Measurements from ENCODE around the gene CSNK1G2. TPM values are rescaled to one million over a fixed set of nuclear protein-coding genes. Genes with fewer than 3 reads are reported as not detected.
A peak's percentile ranks its signal among the peaks of the same experiment; 100 is the strongest.

Gene CSNK1G2
- total RNA-seq, 1 donor from 2014 or later, result 58.4 TPM

DNA sequence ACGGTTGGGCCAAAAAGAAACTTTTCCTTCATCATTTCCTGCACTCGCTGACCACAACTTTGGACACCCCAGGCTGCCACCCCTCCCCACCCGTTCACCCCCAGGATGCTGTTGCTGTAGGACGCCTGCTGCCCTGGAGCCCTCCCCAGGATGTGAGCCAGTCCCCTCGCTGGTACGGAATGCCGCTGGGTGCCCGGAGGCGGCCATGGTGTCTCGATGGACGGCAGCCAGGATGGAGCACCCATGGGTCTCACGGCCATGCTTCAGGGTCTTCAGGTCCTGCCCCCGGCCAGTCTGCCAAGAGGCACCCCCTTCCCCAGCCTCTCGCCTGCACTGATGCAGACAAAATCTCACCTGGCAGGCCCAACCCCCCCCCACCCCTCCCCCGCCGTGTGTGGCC is 15.4 kb upstream of the CSNK1G2 start:
- FAIRE-seq (no peak), DNase-seq (ENCODE audit: low read depth) (no peak)
- H3K27me3 ChIP-seq (ENCODE audit: control insufficient read depth, insufficient read depth, low read length), result no peaks in the 10 kb centered on the region
- peaks cover 17% of the 10 kb centered on the region for H3K36me3 ChIP-seq (ENCODE audit: control insufficient read depth, insufficient read depth, low read length)
- no peak overlapping the region for H3K4me3 ChIP-seq (ENCODE audit: low read depth, low read length)
- TF ChIP-seq, protein P1, sequence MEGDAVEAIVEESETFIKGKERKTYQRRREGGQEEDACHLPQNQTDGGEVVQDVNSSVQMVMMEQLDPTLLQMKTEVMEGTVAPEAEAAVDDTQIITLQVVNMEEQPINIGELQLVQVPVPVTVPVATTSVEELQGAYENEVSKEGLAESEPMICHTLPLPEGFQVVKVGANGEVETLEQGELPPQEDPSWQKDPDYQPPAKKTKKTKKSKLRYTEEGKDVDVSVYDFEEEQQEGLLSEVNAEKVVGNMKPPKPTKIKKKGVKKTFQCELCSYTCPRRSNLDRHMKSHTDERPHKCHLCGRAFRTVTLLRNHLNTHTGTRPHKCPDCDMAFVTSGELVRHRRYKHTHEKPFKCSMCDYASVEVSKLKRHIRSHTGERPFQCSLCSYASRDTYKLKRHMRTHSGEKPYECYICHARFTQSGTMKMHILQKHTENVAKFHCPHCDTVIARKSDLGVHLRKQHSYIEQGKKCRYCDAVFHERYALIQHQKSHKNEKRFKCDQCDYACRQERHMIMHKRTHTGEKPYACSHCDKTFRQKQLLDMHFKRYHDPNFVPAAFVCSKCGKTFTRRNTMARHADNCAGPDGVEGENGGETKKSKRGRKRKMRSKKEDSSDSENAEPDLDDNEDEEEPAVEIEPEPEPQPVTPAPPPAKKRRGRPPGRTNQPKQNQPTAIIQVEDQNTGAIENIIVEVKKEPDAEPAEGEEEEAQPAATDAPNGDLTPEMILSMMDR (IDR thresholded peaks at IDR 0.05; ENCODE audit: insufficient read depth, low read length, severe bottlenecking), result no peak

DNA sequence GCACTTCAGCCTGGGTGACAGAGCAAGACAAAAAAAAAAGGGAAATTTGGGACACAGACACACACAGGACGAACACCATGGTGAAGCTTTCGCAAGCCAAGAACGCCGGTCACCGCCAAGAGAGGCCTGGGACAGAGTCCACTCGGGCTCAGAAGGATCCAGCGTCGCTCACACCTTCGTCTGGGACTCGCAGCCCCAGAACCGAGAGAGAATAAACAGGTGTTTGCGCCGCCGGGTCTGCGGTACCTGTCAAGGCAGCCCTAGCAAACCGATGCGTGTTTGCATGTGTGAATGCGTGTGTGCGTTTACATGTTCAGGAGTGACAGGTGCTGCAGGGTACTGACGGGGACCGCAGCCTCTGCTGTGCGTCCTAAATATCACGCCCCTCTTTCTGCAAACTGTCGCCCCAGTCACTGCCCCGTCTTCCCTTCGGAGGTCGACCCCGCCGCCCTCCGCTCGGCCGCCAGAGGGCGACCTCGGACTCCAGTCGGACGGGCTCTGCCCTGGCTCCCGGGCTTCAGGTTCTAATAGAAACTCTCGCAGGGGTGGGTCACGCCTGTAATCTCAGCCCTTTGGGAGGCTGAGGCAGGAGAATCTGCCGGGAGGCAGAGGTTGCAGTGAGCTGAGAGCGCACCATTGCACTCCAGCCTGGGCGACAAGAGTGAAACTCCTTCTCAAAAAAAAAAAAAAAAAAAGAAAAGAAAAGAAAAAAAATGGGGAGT is 11.8 kb upstream of the CSNK1G2 start:
- H3K4me3 ChIP-seq (ENCODE audit: low read depth, low read length), result no peak overlapping the region
- peak; percentile 45 for DNase-seq (ENCODE audit: low read depth)

DNA sequence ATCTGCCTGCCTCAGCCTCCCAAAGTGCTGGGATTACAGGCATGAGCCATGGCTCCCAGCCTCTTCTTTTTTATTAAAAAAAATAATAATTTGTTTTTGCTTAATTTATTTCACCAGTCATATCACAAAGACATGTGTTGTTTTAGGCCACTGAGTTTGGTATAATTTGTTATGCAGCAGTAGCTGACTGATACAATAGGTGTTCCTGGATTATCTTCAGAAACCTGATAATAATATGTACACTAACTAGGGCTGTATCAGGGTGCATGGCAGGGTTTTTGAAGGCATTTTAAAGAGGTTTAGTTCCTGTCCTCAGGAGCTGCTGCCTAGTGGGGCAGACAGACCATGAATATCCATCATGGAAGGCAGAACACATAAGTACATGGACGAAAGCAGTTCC is 9.5 kb upstream of the CSNK1G2 start:
- H3K4me3 ChIP-seq (ENCODE audit: low read depth, low read length), result no peak overlapping the region
- no peaks in the 10 kb centered on the region for H3K36me3 ChIP-seq (ENCODE audit: control insufficient read depth, insufficient read depth, low read length)
- DNase-seq (ENCODE audit: low read depth) (no peak), FAIRE-seq (no peak)
- TF ChIP-seq, protein P1 (IDR thresholded peaks at IDR 0.05; ENCODE audit: insufficient read depth, low read length, severe bottlenecking), result no peak
- H3K27me3 ChIP-seq (ENCODE audit: control insufficient read depth, insufficient read depth, low read length), result no peaks in the 10 kb centered on the region

More for the DNA sequence above, 11.8 kb upstream of the CSNK1G2 start:
- TF ChIP-seq, protein P1 (IDR thresholded peaks at IDR 0.05; ENCODE audit: insufficient read depth, low read length, severe bottlenecking), result peak; percentile 92
- Histone ChIP-seq H3K27me3 (ENCODE audit: control insufficient read depth, insufficient read depth, low read length) (no peaks in the 10 kb centered on the region), H3K36me3 (ENCODE audit: control insufficient read depth, insufficient read depth, low read length) (peaks cover 2% of the 10 kb centered on the region)
- no peak for FAIRE-seq

DNA sequence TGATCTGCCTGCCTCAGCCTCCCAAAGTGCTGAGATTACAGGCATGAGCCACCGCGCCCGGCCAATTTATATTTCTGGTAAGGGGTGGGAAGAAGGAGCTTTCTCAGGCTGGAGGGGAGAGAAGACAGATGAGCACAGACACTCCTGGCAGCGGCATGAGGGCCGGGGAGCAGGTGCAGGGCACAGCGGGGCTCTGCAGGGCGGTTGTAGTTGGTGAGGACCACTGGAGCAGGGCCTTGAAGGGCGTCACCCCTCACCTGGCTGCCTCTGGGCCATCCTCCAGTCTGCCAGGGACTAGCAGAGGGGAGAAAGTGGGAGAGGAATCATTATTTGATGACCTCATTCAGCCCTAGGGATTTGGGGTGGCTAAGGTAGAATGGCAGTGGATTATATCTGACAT is 8.6 kb upstream of the CSNK1G2 start:
- Histone ChIP-seq H3K36me3 (ENCODE audit: control insufficient read depth, insufficient read depth, low read length) (no peaks in the 10 kb centered on the region), H3K27me3 (ENCODE audit: control insufficient read depth, insufficient read depth, low read length) (no peaks in the 10 kb centered on the region), H3K4me3 (ENCODE audit: low read depth, low read length) (no peak overlapping the region)
- FAIRE-seq, result no peak
- TF ChIP-seq, protein P1 (IDR thresholded peaks at IDR 0.05; ENCODE audit: insufficient read depth, low read length, severe bottlenecking), result no peak
- no peak for DNase-seq (ENCODE audit: low read depth)

DNA sequence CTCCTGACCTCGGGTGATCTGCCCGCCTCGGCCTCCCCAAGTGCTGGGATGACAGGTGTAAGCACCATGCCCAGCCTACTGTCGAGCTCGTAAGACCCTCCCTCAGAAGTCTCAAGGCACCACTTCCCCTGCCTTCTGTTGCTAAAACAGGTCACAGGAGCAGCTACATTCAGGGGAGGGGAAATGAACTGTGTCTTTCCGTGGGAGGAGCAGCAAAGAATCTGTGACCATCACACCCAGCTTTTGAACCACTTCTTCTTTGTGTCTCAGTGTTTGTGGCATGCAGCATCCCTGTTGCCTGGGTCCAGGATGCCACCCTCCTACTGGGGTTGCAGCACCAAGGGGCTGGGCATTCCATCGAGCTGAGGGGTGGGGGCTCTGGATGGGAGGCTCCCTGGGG is 7.7 kb upstream of the CSNK1G2 start:
- no peak for DNase-seq (ENCODE audit: low read depth)
- no peak for FAIRE-seq
- TF ChIP-seq, protein P1 (IDR thresholded peaks at IDR 0.05; ENCODE audit: insufficient read depth, low read length, severe bottlenecking), result no peak
- Histone ChIP-seq H3K27me3 (ENCODE audit: control insufficient read depth, insufficient read depth, low read length) (no peaks in the 10 kb centered on the region), H3K4me3 (ENCODE audit: low read depth, low read length) (no peak overlapping the region), H3K36me3 (ENCODE audit: control insufficient read depth, insufficient read depth, low read length) (no peaks in the 10 kb centered on the region)

DNA sequence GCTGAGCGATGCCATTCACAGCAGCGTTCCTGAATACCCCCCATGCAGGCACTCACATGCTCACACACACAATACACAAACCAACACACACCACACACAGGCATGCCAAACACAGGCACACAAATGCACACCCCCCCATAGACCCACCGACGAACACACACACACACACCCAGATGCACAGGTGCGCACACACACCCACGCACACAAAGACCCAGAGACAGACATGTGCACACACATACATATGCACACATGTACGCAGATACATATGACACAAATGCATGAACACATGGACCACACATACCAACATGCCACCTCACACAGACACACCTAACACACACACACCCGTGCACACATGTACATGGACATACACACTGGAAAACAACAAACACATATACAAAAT is 7.0 kb upstream of the CSNK1G2 start:
- FAIRE-seq, result no peak
- H3K36me3 ChIP-seq (ENCODE audit: control insufficient read depth, insufficient read depth, low read length), result no peaks in the 10 kb centered on the region
- DNase-seq (ENCODE audit: low read depth), result no peak
- no peak overlapping the region for H3K4me3 ChIP-seq (ENCODE audit: low read depth, low read length)
- no peaks in the 10 kb centered on the region for H3K27me3 ChIP-seq (ENCODE audit: control insufficient read depth, insufficient read depth, low read length)
- TF ChIP-seq, protein P1 (IDR thresholded peaks at IDR 0.05; ENCODE audit: insufficient read depth, low read length, severe bottlenecking), result no peak

Measured in bronchial epithelial cell (primary cell).